Measurements from ENCODE around the gene PLXND1. TPM values are rescaled to one million over a fixed set of nuclear protein-coding genes. Genes with fewer than 3 reads are reported as not detected.

PLXND1 gene
- polyA plus RNA-seq, 1 donor from 2014 or later = 0.05 TPM

GRCh38 chr3:129520960-129521359, 85.5 kb downstream of the PLXND1 start:
- Histone ChIP-seq H4K20me1 (ENCODE audit: insufficient read depth) (no peaks in the 10 kb centered on the region), H3K36me3 (ENCODE audit: insufficient read depth, low read length) (no peaks in the 10 kb centered on the region), H3K27ac (ENCODE audit: low read length) (no peak overlapping the region), H3F3A (ENCODE audit: insufficient read depth, low read length, poor library complexity, severe bottlenecking) (no peaks in the 10 kb centered on the region), H3K27me3 (ENCODE audit: insufficient read depth, low read depth, low read length) (no peaks in the 10 kb centered on the region), H3K9me3 (ENCODE audit: low read length) (no peaks in the 10 kb centered on the region), H3K4me3 (ENCODE audit: low read length) (no peak overlapping the region), H3K9me2 (ENCODE audit: insufficient read depth, low read length) (no peaks in the 10 kb centered on the region), H3K4me2 (ENCODE audit: low read length) (no peak overlapping the region), H2AFZ (ENCODE audit: low read depth, low read length) (no peak overlapping the region), H3K79me2 (replicated peaks; ENCODE audit: insufficient read depth, low read length) (no peaks in the 10 kb centered on the region), H3K9ac (ENCODE audit: low read length) (no peak overlapping the region)
- no peak for TF ChIP-seq EP300 (conservative IDR thresholded peaks at IDR 0.05; ENCODE audit: poor library complexity, severe bottlenecking)
- no peak for TF ChIP-seq SMC3 (conservative IDR thresholded peaks at IDR 0.05; ENCODE audit: poor library complexity)
- no peak for TF ChIP-seq TAF1 (IDR thresholded peaks at IDR 0.05; ENCODE audit: low read depth)
- TF ChIP-seq EZH2 (IDR thresholded peaks at IDR 0.05; ENCODE audit: borderline replicate concordance, insufficient read depth, low read length, poor library complexity, severe bottlenecking) = no peak
- TF ChIP-seq MXI1 (conservative IDR thresholded peaks at IDR 0.05; ENCODE audit: poor library complexity, severe bottlenecking) = no peak
- no peak for TF ChIP-seq POLR2AphosphoS5 (IDR thresholded peaks at IDR 0.05)
- TF ChIP-seq REST (IDR thresholded peaks at IDR 0.05; ENCODE audit: borderline replicate concordance) = no peak
- no peak for TF ChIP-seq CTCF (IDR thresholded peaks at IDR 0.05; ENCODE audit: poor library complexity, severe bottlenecking)
- TF ChIP-seq RAD21 (conservative IDR thresholded peaks at IDR 0.05) = no peak

GRCh38 chr3:129519896-129520715, 86.4 kb downstream of the PLXND1 start:
- Histone ChIP-seq H3K9me3 (ENCODE audit: low read length) (no peaks in the 10 kb centered on the region), H3K27me3 (ENCODE audit: insufficient read depth, low read depth, low read length) (no peaks in the 10 kb centered on the region), H3K4me2 (ENCODE audit: low read length) (no peak overlapping the region), H3F3A (ENCODE audit: insufficient read depth, low read length, poor library complexity, severe bottlenecking) (no peaks in the 10 kb centered on the region), H3K9me2 (ENCODE audit: insufficient read depth, low read length) (no peaks in the 10 kb centered on the region), H3K4me3 (ENCODE audit: low read length) (no peak overlapping the region), H3K9ac (ENCODE audit: low read length) (no peak overlapping the region), H4K20me1 (ENCODE audit: insufficient read depth) (no peaks in the 10 kb centered on the region), H3K27ac (ENCODE audit: low read length) (no peak overlapping the region), H3K36me3 (ENCODE audit: insufficient read depth, low read length) (no peaks in the 10 kb centered on the region), H3K79me2 (replicated peaks; ENCODE audit: insufficient read depth, low read length) (no peaks in the 10 kb centered on the region), H2AFZ (ENCODE audit: low read depth, low read length) (no peak overlapping the region)
- no peak for TF ChIP-seq MXI1 (conservative IDR thresholded peaks at IDR 0.05; ENCODE audit: poor library complexity, severe bottlenecking)
- TF ChIP-seq EZH2 (IDR thresholded peaks at IDR 0.05; ENCODE audit: borderline replicate concordance, insufficient read depth, low read length, poor library complexity, severe bottlenecking) = no peak
- TF ChIP-seq REST (IDR thresholded peaks at IDR 0.05; ENCODE audit: borderline replicate concordance) = no peak
